Hepatocyte (in vitro differentiated cells): Measurements from ENCODE around the gene DCXR. TPM values are rescaled to one million over a fixed set of nuclear protein-coding genes. Genes with fewer than 3 reads are reported as not detected.
A peak's percentile ranks its signal among the peaks of the same experiment; 100 is the strongest.

Source experiments
- DNase-seq: peaks from one replicate; pipeline ENCODE4 v3.0.0-alpha.2; 2016; ENCODE audit warnings: low spot score
- H2AFZ ChIP-seq: fragments of 200-600 bp; sonication (generic); 2 replicates; pipeline ENCODE4 v1.6.0; 2016; ENCODE audit warnings: antibody characterized with exemption, mild to moderate bottlenecking
- H3K27ac ChIP-seq: fragments of 200-600 bp; sonication (generic); 2 replicates; pipeline ENCODE4 v1.5.1; 2016; ENCODE audit warnings: mild to moderate bottlenecking
- H3K27me3 ChIP-seq: fragments of 200-600 bp; sonication (generic); 2 replicates; pipeline ENCODE4 v1.6.1; 2016
- H3K36me3 ChIP-seq: fragments of 200-600 bp; sonication (generic); replicated peaks from 2 replicates; pipeline ENCODE4 v1.5.1; 2016; ENCODE audit warnings: low read depth; ENCODE audit not compliant: insufficient read depth
- H3K4me1 ChIP-seq: fragments of 200-600 bp; sonication (generic); 2 replicates; pipeline ENCODE4 v1.5.1; 2016; ENCODE audit warnings: mild to moderate bottlenecking, moderate library complexity; ENCODE audit not compliant: insufficient read depth
- H3K4me2 ChIP-seq: fragments of 200-600 bp; sonication (generic); 2 replicates; pipeline ENCODE4 v1.6.0; 2016
- H3K4me3 ChIP-seq: fragments of 200-600 bp; sonication (generic); 2 replicates; pipeline ENCODE4 v1.5.1; 2016; ENCODE audit warnings: mild to moderate bottlenecking
- H3K79me2 ChIP-seq: fragments of 200-600 bp; sonication (generic); 2 replicates; pipeline ENCODE4 v1.6.0; 2017; ENCODE audit warnings: mild to moderate bottlenecking
- H3K9me2 ChIP-seq: fragments of 200-600 bp; sonication (generic); replicated peaks from 2 replicates; pipeline ENCODE4 v1.6.0; 2017; ENCODE audit warnings: mild to moderate bottlenecking; ENCODE audit not compliant: insufficient read depth
- H3K9me3 ChIP-seq: fragments of 200-600 bp; sonication (generic); 2 replicates; pipeline ENCODE4 v1.5.1; 2016; ENCODE audit warnings: low read depth, mild to moderate bottlenecking
- H4K20me1 ChIP-seq: fragments of 200-600 bp; sonication (generic); 2 replicates; pipeline ENCODE4 v1.6.0; 2016; ENCODE audit warnings: mild to moderate bottlenecking; ENCODE audit not compliant: insufficient read depth, poor library complexity, severe bottlenecking
- EZH2 ChIP-seq: fragments of 200-600 bp; sonication (generic); IDR thresholded peaks from 2 replicates; pipeline ENCODE4 v1.6.1; 2016; ENCODE audit warnings: antibody characterized with exemption, mild to moderate bottlenecking, borderline replicate concordance
- EZH2phosphoT487 ChIP-seq: fragments of 200-600 bp; sonication (generic); IDR thresholded peaks from one replicate; pipeline ENCODE4 v1.6.1; 2018; ENCODE audit warnings: antibody characterized with exemption, mild to moderate bottlenecking, low read depth, moderate library complexity; ENCODE audit not compliant: unreplicated experiment, severe bottlenecking
- WGBS: methylation state at CpG from one replicate; pipeline ENCODE4 v1.1.6; 2016; ENCODE audit warnings: low lambda C conversion rate; ENCODE audit errors: missing lambda C conversion rate; 5-methylcytosine and 5-hydroxymethylcytosine counted together
- polyA plus RNA-seq: library from polyadenylated mRNA; unstranded; fragments of >200 nt; fragmentation: Nextera tagmentation; extraction: Ambion mirVana; gene quantifications from 2 replicates; pipeline ENCODE4 v1.2.1, GENCODE V29; 2016
- total RNA-seq: library from RNA; depleted of rRNA; stranded (reverse); fragments of >200 nt; gene quantifications from 2 replicates; pipeline ENCODE4 v1.2.3, GENCODE V29; 2014
- TF ChIP-seq, protein P1 (sequence below): fragments of 200-600 bp; sonication (generic); IDR thresholded peaks from 2 replicates; pipeline ENCODE4 v1.5.1; 2016; ENCODE audit warnings: antibody characterized with exemption, mild to moderate bottlenecking; ENCODE audit not compliant: poor library complexity

Gene DCXR
- total and polyA plus RNA-seq, 2 experiments from 2014 or later: 118 to 207 TPM

- no peak overlapping the region for H3K4me3 ChIP-seq
- no peaks in the 10 kb centered on the region for H3K9me3 ChIP-seq
- WGBS: 75% methylated on average over 29 of the region's 31 CpGs
- peaks cover 20% of the 10 kb centered on the region for H3K4me1 ChIP-seq
- no peaks in the 10 kb centered on the region for H3K9me2 ChIP-seq
- DNase-seq: no peak
- H3K27ac ChIP-seq: peak overlapping the region; percentile 83
- H3K79me2 ChIP-seq: peaks cover 4% of the 10 kb centered on the region
- TF ChIP-seq EZH2 (no peak), EZH2phosphoT487 (no peak)
- TF ChIP-seq, protein P1, sequence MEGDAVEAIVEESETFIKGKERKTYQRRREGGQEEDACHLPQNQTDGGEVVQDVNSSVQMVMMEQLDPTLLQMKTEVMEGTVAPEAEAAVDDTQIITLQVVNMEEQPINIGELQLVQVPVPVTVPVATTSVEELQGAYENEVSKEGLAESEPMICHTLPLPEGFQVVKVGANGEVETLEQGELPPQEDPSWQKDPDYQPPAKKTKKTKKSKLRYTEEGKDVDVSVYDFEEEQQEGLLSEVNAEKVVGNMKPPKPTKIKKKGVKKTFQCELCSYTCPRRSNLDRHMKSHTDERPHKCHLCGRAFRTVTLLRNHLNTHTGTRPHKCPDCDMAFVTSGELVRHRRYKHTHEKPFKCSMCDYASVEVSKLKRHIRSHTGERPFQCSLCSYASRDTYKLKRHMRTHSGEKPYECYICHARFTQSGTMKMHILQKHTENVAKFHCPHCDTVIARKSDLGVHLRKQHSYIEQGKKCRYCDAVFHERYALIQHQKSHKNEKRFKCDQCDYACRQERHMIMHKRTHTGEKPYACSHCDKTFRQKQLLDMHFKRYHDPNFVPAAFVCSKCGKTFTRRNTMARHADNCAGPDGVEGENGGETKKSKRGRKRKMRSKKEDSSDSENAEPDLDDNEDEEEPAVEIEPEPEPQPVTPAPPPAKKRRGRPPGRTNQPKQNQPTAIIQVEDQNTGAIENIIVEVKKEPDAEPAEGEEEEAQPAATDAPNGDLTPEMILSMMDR: no peak
- no peaks in the 10 kb centered on the region for H4K20me1 ChIP-seq
- H2AFZ ChIP-seq: no peak overlapping the region
- H3K4me2 ChIP-seq: peak overlapping the region; percentile 68
- no peaks in the 10 kb centered on the region for H3K27me3 ChIP-seq
- no peaks in the 10 kb centered on the region for H3K36me3 ChIP-seq
These were observed 45.0 kb downstream of the DCXR start for GRCh38 chr17:81992306-81993102.

- Histone ChIP-seq H3K79me2 (peaks cover 4% of the 10 kb centered on the region), H3K9me2 (no peaks in the 10 kb centered on the region), H3K9me3 (no peaks in the 10 kb centered on the region), H3K4me3 (no peak overlapping the region), H3K4me2 (peak overlapping the region; percentile 68), H2AFZ (no peak overlapping the region), H3K27ac (peak overlapping the region; percentile 83), H4K20me1 (no peaks in the 10 kb centered on the region), H3K27me3 (no peaks in the 10 kb centered on the region), H3K36me3 (no peaks in the 10 kb centered on the region), H3K4me1 (peaks cover 20% of the 10 kb centered on the region)
- TF ChIP-seq, protein P1: no peak
- TF ChIP-seq EZH2phosphoT487: no peak
- TF ChIP-seq EZH2: no peak
- 37% methylated on average over 30 of the region's 31 CpGs for WGBS
- peak; percentile 79 for DNase-seq
These were observed 45.7 kb downstream of the DCXR start for GRCh38 chr17:81991684-81992305.

- H3K36me3 ChIP-seq: no peaks in the 10 kb centered on the region
- no peaks in the 10 kb centered on the region for H3K27me3 ChIP-seq
- TF ChIP-seq, protein P1: no peak
- TF ChIP-seq EZH2 (no peak), EZH2phosphoT487 (no peak)
- H3K9me2 ChIP-seq: no peaks in the 10 kb centered on the region
- WGBS: 92% methylated on average over 24 of the region's 25 CpGs
- H3K9me3 ChIP-seq: no peaks in the 10 kb centered on the region
- peaks cover 20% of the 10 kb centered on the region for H3K4me1 ChIP-seq
- no peak for DNase-seq
- H3K27ac ChIP-seq: peak overlapping the region; percentile 83
- no peaks in the 10 kb centered on the region for H4K20me1 ChIP-seq
- H3K4me2 ChIP-seq: peak overlapping the region; percentile 68
- peaks cover 4% of the 10 kb centered on the region for H3K79me2 ChIP-seq
- H2AFZ ChIP-seq: no peak overlapping the region
- no peak overlapping the region for H3K4me3 ChIP-seq
These were observed 46.4 kb downstream of the DCXR start for GRCh38 chr17:81990836-81991683.
